ENCODE measurements around the gene IGFLR1. TPM values are rescaled to one million over a fixed set of nuclear protein-coding genes. Genes with fewer than 3 reads are reported as not detected.
"Not testable (repeated sequence)": the region's sequence is repeated elsewhere in the genome, so short reads cannot be mapped to it uniquely, and the experiment has no call there.

Gene IGFLR1
- total RNA-seq, 1 donor, result 0.43 TPM

GRCh38 chr19:35773020-35773806, 31.0 kb upstream of the IGFLR1 start:
- H3K4me3 ChIP-seq (ENCODE audit: low read depth, low read length), result no peak overlapping the region
- TF ChIP-seq CTCF (IDR thresholded peaks at IDR 0.05; ENCODE audit: insufficient read depth, low read depth, low read length), result no peak
- peak; percentile 14 for DNase-seq (ENCODE audit: low read depth)

- not testable (repeated sequence) for DNase-seq (ENCODE audit: low read depth); H3K4me3 ChIP-seq (ENCODE audit: low read depth, low read length)
Measured at GRCh38 chr19:35772362-35772761, 30.1 kb upstream of the IGFLR1 start.

GRCh38 chr19:35768082-35768421, 25.8 kb upstream of the IGFLR1 start:
- no peak overlapping the region for H3K4me3 ChIP-seq (ENCODE audit: low read depth, low read length)
- TF ChIP-seq CTCF (IDR thresholded peaks at IDR 0.05; ENCODE audit: insufficient read depth, low read depth, low read length), result no peak
- DNase-seq (ENCODE audit: low read depth), result no peak

GRCh38 chr19:35767288-35768081, 25.2 kb upstream of the IGFLR1 start:
- no peak for DNase-seq (ENCODE audit: low read depth)
- H3K4me3 ChIP-seq (ENCODE audit: low read depth, low read length), result no peak overlapping the region
- no peak for TF ChIP-seq CTCF (IDR thresholded peaks at IDR 0.05; ENCODE audit: insufficient read depth, low read depth, low read length)

GRCh38 chr19:35766571-35767104, 24.4 kb upstream of the IGFLR1 start:
- DNase-seq (ENCODE audit: low read depth), result no peak
- no peak for TF ChIP-seq CTCF (IDR thresholded peaks at IDR 0.05; ENCODE audit: insufficient read depth, low read depth, low read length)
- no peak overlapping the region for H3K4me3 ChIP-seq (ENCODE audit: low read depth, low read length)

- no peak for DNase-seq (ENCODE audit: low read depth)
- H3K4me3 ChIP-seq (ENCODE audit: low read depth, low read length), result no peak overlapping the region
- TF ChIP-seq CTCF (IDR thresholded peaks at IDR 0.05; ENCODE audit: insufficient read depth, low read depth, low read length), result no peak
Measured at GRCh38 chr19:35764432-35765315, 22.4 kb upstream of the IGFLR1 start.
